ENCODE results near the gene TMEM158.
A peak's percentile ranks its signal among the peaks of the same experiment; 100 is the strongest.

TMEM158 gene

DNA sequence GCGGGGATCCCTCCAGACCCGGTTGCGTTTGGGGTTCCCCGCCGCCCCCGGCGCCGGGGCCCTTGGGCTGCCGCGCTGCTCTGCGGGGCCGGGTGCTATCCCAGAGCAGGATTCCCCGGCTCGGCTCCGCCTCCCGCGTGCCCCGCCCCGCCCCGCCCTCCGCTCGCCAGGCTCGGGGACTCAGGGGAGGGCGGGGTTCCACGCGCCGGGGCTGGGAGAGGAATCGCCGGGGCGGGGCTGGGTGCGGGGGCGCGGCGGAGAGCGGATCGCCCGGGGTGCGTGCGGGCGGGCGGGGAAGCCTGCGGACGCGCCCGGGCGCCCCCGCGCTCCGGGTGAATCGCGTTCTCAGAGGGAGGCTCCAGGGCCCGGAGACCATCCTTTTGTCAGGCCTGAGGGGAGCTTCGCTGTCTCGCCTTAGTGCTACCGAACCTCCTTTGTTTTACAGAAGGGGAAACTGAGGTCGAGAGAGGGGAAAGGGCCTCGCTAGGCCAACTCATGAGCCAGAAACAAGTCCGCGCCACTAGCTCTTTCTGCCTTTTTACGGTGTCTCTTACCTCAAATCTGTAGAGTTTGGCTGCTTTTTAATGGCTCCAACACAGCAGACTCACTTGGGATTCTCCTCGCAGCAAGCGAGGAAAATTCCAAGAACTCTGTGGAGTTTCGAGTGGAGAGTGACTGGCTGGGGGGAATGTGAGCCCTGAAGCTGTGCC lies at the start of gene TMEM158:
TSS of gene TMEM158 (minus strand) at position 82 of the 710 bp plus-strand sequence. CDS start 260 bp downstream, outside the sequence.
- peak; percentile 87 for DNase-seq (ENCODE audit: low read depth)

DNA sequence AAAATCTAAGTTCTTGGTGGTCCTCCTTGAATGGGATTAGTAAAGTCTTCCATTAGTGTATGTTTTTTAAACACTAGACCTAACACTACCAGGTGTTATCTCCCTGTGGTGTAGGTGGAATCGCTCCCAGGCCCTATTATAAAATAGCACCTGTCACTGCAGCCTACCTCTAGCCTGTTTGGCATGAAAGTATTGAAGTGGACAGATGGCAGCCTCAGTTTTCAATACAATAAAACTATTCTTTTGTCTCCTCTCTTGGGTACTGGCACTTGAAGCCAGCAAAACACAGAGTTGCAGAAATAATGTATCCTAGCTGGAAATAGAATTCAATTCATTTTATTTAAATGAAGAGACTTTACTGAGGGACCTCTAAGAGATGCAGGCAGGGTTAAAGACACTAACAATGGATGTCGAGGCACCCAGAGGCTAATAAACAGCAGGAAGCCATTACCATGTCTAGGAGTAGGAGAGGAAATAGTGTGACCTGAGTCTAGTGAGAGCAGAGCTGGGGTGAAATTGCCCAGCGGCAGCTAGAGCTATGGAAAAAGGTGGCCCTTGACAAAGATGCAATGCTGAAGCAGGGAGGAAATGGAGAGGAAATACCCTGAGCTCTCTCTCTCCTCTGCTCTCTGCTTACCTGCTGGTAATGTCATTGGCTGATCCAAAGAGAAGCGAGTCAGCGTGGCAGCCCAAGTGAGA lies 49.1 kb upstream of the TMEM158 start:
- no peak for DNase-seq (ENCODE audit: low read depth)

DNA sequence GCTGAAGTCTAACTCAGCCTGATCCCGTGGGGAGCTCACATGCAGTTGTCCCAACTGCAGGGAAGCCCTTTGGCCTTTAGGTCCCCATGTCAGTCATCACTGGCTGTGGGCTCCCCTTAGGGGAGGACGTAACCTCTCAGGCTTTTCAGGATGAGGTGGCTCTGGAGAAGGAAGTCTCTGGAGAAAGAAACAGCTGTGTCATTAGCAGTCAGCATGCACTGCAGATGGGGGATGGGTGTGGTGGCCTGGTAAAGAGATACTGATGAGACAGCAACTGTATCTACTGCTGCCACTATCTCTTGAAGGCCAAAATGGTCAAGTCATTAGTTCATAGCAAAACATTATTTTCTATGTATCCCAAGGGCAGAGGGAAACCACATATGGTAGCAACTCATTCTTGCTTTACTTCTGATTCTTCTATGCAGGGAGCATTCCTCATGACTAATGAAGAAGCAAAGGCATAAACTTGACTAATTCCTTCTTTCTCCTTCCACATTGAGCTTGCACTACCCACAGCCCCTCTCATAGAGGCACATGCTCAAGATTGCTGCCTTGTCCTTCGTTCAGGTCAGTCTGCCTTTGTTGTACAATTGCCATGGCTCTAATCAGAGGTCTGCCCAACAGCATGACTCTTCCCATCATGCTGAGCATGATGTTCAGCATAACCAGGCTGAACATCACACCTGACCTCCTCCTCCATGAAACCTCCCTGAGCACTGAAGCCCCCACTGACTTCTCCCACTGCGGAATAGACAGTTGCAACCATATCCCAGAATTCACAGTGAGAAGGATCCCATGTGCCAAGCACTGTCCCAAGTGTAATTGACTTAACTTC lies 47.8 kb upstream of the TMEM158 start:
- DNase-seq (ENCODE audit: low read depth) = peak; percentile 70

DNA sequence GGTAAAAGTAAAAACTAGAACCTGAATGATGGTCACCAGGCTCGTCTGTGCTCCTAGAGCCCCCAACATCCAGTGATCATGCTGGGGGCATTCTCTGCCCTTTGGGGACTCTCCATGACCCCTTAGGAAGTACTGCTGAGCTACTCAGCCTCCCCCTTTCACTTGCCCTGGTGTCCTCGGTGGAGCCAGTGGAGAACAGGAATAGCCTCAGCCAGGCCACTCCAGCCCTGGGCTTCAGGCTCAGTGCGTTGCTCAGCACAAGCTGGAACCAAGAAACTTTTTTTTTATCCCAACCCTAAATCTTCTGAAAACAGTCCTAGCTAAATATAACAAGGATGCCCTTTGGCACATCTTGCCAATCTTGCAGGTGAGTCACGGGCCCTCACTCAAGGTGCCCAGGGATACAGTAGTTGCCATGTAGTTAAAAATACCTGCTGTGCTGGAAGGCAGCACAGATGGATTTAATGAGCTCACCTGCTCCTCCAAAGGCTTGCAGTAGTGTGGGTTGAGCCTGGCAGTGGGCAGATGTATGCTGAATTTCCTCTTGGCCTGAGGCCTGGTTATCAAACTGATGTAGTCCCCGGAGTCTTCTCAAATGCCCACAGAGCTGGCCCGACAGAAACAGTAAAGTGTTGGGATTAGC lies 46.9 kb upstream of the TMEM158 start:
- DNase-seq (ENCODE audit: low read depth) = no peak

DNA sequence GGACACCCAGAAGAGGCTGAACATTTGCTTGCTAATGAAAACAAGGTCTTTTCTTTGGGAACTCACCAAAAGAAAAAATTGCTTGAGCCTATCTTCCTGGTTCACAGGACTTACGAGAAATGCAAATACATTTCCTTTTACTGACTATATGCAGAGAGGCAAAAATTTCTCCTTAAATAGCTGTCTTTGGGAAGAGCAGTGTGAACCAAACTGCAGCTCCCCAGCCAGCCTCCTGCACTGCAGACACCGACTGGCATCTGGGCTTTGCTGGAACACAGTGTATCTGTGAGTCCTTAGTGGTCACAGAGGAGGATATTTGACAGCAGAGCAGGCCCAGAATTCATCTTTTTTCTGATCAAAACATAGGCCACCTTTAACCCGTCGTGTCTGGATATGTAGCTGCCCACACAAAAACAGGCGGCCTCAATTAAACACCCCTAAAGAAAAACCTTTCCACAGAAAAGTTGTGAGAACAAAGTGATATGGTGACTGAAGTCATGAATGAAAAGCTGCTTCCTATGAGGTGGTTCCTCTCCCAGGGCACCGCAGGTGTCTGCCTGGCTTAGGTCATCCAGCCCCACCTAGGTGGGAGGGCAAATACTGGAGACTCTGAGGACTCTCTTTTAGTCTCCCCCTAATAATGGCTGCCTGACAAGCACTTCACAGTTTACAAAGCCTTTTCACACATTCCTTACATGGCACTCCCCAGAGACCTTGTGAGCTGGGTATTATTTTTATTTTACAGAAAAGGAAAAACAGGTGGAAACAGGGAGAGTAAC lies 46.1 kb upstream of the TMEM158 start:
- DNase-seq (ENCODE audit: low read depth) = no peak

DNA sequence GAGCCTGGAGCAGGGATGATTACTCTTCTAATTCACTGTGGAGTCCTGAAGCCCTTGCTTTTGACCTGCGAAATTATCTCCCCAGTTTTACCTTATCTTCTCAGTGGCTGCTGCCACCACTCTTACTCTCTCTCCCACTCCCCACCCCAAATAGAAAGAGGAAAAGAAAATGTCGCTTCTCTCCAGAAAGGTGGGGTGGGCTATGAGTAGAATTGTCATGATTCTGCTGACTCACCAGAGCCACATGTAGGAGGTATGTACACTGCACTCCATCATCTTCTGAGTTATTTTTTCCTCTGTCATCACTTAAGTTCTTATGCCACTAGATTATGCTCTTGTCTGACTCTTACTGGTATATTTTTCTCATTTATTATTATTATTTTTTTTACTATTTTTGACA lies 43.9 kb upstream of the TMEM158 start:
- DNase-seq (ENCODE audit: low read depth) = no peak

DNA sequence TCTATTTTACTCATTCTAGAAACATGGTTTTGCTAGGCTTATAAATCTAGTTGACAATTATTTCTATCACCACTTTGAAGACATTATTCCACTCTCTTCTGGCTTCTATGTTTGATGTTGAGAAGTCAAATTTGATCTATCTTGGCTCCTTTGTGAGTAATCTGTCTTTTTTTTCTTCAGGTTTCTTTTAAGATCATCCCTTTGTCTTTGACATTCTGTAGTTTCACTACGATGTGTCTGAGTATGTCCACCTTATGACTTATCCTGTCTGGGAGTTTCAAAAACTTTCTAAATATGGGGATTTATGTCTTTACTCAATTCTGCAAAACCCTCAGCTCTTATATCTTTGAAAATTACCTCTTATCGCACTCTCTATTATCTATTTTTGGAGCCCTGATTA lies 41.0 kb upstream of the TMEM158 start:
- no peak for DNase-seq (ENCODE audit: low read depth)

DNA sequence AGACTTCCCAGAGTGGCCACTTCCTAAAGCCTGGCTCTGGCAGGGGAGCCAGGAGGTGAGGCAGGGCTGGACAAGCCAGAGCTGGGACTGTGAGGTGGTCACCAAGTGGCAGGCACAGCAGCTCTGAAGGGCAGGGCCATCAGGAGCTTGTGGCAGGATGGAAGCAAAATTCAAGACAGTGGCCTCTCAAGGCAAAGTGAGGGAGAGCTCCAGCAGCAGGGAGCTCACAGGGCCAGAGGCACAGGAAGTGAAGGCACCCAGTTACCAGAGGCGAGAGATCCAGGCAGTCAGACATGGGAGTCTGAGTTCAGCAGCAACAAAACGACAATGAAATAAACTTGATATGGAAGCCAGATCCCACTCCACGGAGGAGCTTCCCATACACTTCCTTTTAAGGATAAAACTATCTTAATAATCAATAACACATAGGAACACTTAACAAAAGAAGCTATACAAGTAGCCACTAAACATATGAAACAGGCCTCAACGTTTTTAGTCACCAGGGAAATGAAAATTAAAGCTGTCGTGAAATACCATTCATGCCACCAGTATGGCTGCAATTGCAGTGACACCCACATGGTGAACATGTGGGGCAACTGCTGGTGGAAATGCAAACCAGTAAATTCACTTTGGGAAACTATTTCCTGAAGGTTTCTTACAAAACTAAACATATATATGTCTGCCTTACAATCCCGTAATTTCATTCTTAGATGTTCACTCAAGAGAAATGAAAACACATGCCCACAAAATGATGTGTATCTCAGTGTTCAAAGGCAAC lies 35.4 kb upstream of the TMEM158 start:
- DNase-seq (ENCODE audit: low read depth) = no peak

DNA sequence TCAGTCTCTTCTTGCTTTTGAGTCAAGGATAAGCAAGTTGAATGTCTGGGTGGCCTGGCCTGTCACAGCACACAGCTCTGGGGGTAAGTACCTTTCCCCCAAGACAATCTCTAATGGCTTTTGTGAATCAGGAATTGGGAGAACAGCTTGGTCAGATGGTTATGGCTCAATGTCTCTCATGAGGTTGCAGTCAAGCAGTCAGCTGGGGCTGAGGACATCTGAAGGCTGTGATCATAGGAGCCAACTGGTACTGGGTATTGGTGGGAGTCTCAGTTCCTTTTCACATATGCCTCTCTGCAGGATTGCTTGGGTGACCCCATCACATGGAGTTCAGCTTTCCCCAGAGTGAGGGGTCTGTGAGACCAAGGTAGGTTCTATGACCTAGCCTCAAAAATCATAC lies 33.0 kb upstream of the TMEM158 start:
- DNase-seq (ENCODE audit: low read depth) = no peak

DNA sequence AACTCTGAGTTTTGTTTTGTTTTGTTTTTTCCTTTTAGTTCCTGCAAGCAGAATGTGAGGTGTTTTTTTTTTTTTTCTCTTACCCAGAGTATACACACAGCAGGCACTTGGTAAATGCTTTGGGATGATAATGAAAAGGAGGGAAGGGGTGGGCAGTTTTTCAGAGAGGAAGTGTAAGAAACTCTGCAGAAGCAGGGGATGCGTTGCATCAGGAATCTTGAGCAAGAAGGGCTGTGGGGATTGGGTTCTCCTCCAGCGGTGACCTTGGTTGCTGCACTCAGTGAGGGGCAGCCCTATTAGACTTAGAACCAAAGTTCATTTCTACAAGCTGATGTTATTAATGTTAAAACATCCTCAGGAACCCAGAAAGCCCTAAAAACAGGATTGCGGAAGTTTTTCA lies 32.2 kb upstream of the TMEM158 start:
- DNase-seq (ENCODE audit: low read depth) = no peak

DNA sequence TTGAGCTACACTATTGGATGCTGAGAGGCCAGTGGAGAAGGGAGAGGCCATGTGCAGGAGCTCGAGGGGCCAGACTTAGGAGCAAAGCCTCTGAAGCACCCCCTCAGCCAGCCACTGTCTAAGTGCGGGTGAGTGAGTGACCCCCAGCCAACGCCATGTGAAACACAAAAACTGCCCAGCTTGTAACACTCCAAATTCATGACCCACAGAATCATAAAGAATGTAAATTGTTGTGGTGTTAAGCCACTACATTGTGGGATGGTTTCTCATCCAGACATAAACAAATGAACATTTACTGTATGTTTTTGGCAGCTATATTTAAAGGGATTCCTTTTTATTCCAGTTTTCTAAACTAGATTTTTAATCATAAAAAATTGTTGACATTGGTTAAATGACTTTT lies 27.2 kb upstream of the TMEM158 start:
- DNase-seq (ENCODE audit: low read depth) = no peak

DNA sequence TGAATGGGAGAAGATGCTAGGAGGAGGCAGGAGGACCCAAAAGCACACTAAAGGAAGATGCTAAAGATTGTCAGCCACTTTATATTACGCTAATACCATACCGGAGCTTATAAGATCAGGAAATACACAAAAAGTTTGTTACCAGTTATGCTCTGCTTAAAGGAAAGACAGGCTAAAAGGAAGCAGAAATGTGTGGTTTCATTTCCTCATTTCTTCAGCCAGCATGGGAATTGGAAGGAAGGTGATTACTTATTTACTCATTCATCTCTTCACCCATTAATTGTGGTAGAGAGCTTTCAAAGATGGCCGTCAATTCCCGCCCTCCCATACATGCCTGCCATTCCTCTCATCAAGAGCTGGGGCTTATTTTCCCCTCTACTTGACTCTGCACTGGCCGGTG lies 26.7 kb upstream of the TMEM158 start:
- no peak for DNase-seq (ENCODE audit: low read depth)

DNA sequence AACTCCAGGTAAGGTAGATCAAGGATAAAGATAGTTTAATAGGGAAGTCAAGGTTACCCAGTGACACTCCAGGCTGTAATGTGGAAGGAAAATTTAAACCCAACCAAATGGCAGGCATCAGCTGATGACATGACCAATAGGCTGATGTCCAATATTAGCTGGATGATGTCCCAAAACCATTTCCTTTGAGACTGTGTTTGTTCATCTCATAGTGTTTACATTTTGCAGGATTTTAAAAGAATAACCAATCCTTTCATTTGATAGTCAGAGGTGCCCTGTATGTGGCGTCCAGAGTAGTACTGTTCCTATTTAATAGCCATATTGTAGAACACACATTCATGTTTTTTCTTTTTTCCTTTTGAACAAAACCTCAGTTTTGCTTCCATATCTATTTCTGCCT lies 23.3 kb upstream of the TMEM158 start:
- no peak for DNase-seq (ENCODE audit: low read depth)

DNA sequence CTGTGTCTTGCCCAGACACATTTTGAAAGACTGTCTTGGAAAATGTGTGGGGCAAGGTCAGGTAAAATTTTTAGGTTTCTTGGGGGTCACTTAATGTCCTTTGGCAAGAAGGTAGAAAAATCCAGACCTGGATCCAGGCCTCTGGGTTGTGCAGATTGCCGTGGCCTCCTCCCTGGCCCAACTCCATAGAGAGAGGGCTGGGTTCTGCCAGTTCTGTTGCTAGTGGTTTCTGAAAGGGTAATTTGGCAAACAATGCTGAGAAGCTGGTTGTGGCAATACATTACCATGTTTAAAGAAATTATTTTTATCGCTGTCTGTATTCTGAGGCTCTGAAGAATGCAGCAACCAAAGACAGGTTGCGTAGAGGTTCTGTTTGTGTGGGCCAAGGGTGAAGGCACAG lies 20.2 kb upstream of the TMEM158 start:
- no peak for DNase-seq (ENCODE audit: low read depth)

DNA sequence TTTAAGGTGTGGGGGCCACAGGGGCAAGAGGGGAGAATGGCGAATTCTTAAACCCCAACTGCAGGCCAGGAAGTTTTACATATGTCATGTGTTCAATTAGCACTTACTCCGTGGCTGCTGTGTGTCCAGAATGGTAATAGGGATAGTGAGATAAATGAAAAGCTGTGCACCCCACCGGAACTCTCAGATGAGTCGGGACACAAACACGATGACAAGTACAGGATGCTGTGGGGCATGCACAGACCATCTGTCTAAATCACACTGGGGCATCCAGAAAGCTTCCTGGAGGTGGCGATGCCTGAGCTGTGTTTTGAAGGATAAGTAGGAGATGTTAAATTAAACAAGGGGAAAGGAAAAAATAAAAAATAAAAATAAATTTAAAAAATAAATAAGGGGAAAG lies 18.3 kb upstream of the TMEM158 start:
- peak; percentile 40 for DNase-seq (ENCODE audit: low read depth)

DNA sequence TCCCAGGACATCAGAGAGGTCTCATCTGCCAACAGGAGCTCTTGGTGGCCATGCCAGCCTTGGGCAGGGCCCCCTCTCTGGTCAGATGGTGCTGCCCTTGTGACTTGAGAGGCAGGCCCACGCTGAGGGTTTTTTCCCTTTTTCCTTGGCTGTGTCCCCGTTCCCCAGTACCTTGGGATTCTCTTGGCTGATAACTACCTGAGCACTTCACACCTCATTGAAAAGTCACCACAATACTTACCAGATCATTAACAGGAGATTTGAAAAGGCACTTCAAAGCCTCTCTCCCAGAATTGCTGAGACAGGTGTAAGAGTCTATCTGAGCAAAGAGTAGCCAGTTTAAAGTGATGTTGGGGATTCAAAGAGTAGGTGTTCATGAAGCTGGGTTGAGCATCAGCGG lies 15.1 kb upstream of the TMEM158 start:
- no peak for DNase-seq (ENCODE audit: low read depth)

DNA sequence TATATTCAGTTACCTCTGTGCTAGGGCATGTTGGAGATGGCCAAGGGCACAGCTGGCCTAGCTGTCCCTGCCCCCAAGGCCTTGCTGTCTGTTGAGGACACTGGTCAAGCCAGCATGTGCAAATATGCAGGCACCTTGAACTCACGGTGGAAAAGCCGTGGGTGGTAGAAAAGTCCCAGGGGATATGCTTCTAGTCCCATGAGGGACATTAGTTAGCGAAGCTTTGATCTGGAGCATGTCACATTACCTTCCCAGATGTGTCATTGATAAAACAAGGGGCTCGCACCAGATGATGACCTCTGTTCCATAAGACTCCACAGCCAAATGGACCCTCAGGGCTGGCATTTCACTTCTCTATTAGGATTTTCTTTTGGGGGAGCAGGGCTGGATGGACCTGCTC lies 14.2 kb upstream of the TMEM158 start:
- no peak for DNase-seq (ENCODE audit: low read depth)

DNA sequence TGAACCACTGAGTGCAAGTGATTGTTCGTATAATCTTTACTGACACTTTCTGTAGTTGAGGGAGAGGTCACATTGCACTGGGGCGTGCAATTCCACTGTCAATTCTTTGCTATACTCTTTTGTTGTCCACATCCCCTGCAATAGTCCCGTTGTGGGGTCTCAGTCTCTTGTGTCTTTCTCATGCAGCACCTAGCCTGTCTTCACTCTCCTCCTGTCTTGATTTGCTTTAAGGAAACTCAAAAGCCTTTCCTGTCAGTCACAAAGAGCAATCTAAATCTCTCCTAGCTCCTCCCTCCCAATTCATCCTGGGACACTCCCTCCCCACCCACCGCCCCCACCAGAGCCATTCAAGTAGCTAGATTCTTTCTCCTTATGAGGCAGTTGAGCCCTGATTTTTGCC lies 13.2 kb upstream of the TMEM158 start:
- DNase-seq (ENCODE audit: low read depth) = no peak

DNA sequence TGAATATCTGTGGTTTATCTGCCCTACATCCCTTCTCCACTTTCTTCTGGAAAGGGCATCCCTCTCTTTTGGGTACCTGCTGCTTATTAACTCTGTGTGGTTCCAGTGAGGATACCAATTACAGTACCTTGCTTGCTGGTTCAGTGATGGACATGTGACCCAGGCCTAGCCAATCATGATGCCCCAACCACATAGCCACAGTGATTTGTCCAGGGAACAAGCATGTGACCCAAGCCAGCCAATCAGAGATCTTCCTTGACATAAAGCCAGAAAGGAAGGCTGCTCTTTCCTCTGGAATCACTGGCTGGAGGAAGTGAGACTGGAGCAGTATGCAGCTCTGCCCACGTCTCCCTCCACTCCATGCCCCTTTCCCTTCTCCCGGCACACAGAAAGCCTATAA lies 10.9 kb upstream of the TMEM158 start:
- DNase-seq (ENCODE audit: low read depth) = no peak

DNA sequence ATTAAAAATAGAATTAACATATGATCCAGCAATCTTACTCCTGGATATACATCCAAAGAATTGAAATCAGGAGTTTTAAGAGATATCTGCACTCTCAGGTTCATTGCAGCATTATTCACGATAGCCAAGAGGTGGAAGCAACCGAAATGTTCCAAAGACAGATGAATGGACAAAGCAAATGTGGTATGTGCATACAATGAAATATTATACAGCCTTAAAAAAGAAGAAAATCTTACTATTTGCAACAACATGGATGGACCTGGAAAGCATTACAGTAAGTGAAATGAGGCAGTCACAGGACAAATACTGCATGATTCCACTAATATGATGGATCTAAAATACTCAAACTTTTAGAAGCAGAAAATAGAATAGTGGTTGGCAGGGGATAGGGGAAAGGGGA lies 9.3 kb upstream of the TMEM158 start:
- no peak for DNase-seq (ENCODE audit: low read depth)

DNA sequence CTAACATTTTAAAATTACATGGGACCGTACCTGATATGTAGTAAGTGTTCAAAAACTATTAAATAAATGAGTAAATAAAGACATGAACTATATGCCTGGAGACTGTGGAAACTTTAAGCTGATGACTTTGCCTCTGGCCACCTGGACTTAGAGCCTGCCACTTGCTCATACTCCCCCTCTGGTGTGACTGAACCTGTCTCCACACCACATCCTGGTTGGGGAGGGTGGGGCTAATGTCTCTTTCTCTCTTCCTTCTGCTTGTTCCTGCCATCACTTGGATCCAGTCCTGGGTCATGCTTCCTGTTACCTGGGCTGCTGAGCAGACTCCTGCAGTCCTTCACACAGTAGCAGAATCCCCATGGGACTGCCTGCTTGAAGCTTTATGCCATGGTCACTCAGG lies 8.2 kb upstream of the TMEM158 start:
- DNase-seq (ENCODE audit: low read depth) = no peak

Data from ELR (cell line).